ENCODE results near the gene BPIFA1.
A peak's percentile ranks its signal among the peaks of the same experiment; 100 is the strongest.

The BPIFA1 gene

GRCh38 chr20:33279261-33279910, 43.6 kb downstream of the BPIFA1 start:
- no peak for DNase-seq

DNA sequence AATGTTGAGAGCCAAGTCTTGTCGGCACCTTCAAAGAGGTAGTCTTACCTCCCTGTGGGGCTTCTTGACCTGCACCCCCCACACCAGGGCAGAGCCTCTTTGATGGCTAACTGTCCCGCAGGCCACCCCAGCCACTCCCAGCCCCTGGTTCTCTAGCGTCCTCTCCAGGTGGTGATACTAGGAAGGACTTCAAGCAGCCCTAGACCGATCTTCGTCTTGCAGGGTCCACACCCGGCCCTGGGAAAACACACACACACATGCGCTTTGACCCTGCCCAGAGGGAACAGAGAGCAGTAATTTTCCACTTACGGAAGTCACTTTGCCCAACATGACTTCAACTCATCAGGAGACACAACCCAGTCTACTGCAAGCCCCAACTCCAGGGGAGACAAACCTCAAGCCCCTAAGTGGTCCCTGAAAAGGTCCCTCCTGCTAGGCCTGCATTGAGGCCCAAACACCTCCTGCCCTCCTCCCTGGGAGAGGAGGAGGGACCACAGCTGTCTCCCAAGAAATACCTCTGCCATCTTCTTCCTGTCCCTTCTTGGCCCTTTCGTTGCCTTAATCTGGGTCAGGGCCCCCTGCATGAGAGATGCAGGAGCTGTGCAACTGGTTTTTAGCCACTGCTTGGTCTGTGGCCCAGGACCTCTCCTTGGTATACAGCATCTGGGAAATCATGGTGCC, 44.3 kb downstream of the BPIFA1 start:
- DNase-seq = no peak

DNA sequence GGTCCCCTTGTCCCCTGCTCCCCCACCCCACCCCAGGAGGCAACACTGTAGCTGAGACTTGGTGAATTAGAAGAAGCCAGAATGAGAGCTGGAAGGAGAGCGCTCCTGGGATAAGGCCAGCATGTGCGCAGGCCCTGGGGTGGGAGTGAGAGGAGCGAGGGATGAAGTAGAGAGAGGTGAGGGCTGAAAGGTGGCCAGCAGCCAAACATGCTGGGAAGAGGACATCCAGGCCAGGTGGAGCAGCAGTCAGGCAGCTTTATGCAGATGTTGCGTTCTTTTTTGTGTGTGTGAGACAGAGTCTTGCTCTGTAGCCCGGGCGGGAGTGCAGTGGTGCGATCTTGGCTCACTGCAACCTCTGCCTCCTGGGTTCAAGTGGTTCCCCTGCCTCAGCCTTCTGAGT, 45.0 kb downstream of the BPIFA1 start:
- DNase-seq = no peak

- no peak for DNase-seq
Observed at GRCh38 chr20:33281550-33282146, 45.9 kb downstream of the BPIFA1 start.

DNA sequence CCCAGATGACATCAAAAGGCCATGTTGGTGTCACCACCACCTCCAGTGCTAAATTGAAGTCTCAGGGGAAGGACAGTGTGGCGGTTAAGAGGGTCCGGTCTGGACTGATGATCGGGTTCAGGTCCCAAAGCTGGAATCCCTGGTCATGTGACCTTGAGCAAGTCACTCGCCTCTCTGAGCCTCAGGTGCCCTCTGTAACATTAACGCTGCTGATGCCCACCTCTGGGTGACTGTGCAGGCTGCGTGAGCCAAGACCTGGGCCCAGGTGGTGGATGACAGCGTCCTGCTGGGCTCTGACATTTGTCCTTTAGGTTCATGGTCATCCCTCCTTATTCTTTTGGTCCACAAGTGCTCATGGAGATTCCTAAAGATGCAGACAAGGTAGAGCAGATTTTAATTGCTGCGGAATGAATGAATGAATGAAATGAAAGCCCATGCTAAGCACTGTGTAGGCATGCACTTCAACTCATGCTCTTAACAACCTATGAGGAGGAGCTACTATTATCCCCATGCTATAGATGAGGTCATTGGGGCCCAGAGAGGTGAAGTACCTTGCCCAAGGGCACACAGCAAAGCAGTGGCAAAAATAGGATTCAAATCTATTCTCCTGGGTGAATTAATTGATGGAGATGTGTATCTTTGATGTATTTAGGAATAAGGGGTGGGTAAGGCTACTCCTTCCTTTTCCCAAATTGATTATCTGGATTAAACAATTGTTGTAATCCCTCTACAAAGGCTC, 46.6 kb downstream of the BPIFA1 start:
- DNase-seq = no peak

DNA sequence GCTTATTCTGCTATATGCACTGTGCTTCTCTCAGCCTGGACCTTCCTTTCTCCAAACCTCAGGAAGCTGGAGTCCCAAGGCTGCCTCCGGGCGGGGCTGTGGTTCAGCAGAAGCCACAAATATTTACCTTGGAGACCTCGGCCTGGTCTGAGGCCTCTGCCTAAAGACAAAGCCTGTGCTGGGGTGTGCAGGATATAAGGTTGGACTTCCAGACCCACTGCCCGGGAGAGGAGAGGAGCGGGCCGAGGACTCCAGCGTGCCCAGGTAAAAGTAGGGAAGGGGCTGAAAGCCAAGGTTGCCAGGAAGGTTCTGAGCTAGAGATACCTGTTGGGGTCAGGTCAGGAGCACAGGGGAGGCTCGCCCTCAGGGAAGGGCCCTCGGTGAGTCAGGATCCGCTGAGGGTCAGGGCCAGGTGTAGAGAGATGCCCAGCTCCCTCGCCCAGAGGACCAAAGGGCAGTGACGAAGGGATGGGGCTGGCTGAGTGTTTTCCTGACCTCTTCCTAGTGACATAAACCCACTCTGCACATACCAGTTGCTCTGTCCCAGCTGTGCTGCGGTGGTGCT, 47.3 kb downstream of the BPIFA1 start, which contains the start of gene BPIFB1:
Gene BPIFB1, plus strand, starts transcription at position 224 of the 565 bp plus-strand sequence. CDS start 2,860 bp downstream, outside the sequence.
- DNase-seq = no peak

DNA sequence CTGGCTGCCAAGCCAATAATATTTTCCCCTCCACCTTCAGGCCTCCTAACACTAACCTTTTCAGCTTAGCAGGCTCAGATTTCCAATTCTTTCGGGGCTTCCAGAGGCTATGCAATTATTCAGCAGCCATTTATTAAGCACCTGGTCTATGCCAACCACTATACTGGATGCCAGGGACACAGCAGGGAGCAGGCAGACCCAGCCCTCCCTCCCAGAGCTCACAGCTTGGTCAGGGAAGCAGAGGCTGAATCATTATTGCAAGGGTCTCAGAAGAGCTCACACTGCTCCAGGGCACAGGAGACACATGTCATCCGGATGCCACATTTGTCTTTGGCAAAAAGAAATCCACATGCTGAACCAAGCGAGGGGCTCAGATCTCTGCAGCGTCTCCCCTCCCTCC, 48.5 kb downstream of the BPIFA1 start:
- no peak for DNase-seq

DNA sequence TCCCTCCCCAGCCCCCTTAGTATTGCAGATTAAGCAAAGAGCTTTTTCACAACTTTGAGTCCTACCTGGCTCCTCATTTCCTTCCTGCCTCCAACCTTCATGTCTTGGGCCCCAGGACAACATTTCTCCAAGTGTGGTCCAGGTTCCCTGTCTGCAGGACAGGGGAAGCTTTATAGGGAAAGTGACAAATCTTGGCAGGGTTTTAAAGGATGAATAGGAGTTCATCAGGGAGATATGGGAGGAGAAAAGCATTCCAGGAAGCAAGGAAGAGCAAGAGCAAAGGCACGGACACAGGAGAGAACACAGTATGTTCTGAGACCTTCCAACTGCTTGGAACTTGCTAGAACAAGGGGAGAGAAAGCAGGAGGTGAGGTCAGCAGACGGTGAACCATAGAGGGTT, 49.1 kb downstream of the BPIFA1 start:
- no peak for DNase-seq

DNA sequence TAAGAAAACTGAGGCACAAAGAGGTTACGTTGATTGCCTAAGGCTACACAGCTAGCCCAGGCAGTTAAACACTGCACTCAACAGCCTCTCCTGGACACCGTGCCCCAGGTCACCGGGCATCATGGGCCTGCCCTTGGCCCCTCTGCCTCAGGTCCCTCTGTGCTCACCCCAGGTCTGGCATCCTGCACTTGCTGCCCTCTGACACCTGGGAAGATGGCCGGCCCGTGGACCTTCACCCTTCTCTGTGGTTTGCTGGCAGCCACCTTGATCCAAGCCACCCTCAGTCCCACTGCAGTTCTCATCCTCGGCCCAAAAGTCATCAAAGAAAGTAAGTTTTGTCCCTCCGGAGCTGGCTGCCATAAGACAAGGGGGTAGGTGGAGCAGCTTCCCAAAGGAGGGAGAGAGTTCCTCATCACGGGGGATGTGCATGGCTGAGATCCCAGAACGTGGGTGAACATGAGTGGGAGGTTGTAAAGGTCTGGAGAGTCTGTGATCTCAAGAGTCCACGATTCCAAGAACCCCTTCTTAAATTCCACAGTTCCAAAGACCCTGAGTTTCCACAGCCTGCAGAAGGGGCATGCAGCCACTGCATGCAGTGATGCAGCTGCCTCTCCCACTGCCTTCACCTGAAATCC, 50.2 kb downstream of the BPIFA1 start:
- DNase-seq = no peak

- no peak for DNase-seq
Observed at GRCh38 chr20:33287884-33288283, 52.1 kb downstream of the BPIFA1 start.

DNA sequence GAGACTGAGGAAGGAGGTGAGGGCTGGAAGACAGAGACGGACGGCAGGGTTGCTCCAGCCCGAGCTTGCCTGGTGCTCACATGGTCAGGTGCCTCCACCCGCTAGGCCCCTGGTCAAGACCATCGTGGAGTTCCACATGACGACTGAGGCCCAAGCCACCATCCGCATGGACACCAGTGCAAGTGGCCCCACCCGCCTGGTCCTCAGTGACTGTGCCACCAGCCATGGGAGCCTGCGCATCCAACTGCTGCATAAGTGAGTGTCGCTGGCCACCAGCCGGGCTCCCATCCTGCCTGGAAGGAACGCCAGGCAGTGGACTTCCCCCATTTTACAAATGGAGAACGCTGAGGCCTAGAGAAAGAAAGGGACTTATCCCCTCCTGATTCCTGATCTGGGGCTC, 55.1 kb downstream of the BPIFA1 start:
- no peak for DNase-seq

GRCh38 chr20:33291416-33291815, 55.6 kb downstream of the BPIFA1 start:
- no peak for DNase-seq

GRCh38 chr20:33291830-33292355, 56.1 kb downstream of the BPIFA1 start:
- DNase-seq = peak; percentile 26

Data from MV-4-11 (cell line).